AG10803 (cell line): ENCODE measurements around the gene TARP.

Experiments
- DNase-seq: peaks from one replicate; pipeline ENCODE4 v3.0.0; 2010; ENCODE audit warnings: low read depth
- H3K4me3 ChIP-seq: 2 replicates; pipeline ENCODE4 v1.5.1; 2011; ENCODE audit warnings: mild to moderate bottlenecking, low read length, control low read depth
- TF ChIP-seq, protein P1 (sequence below): conservative IDR thresholded peaks from 2 replicates; pipeline ENCODE4 v1.5.1; 2011; ENCODE audit warnings: mild to moderate bottlenecking, low read length, control low read depth, inconsistent platforms

Gene TARP

DNA sequence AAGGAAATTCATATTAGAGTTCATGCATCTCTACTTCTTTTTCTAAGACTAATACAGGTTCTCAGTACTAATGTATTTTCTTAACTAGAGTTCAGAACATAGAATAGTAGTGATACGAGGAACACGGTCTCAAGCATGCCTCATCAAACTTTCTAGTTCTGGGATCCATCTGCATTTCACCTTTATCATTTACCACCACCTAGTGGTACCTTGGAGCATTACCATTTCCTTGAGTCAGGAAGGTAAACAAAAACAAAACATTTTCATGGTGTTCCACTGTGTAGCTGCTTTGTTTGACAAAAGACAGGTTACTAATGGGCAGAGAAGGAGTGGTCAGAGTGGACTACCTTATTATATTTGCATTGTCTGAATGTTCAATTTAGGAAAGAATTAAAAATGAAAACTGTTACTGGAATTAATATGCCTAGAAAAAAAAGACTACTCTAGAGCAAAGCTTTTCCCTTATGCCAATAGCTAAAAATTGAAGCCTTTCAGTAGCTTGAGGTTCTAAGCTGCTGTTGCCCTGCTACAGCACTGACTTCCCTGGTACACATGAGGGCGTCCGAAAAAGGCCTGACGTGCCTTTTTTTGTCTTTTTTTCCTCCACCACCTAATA, 50.8 kb downstream of the TARP start:
- H3K4me3 ChIP-seq, result no peak overlapping the region
- TF ChIP-seq, protein P1, sequence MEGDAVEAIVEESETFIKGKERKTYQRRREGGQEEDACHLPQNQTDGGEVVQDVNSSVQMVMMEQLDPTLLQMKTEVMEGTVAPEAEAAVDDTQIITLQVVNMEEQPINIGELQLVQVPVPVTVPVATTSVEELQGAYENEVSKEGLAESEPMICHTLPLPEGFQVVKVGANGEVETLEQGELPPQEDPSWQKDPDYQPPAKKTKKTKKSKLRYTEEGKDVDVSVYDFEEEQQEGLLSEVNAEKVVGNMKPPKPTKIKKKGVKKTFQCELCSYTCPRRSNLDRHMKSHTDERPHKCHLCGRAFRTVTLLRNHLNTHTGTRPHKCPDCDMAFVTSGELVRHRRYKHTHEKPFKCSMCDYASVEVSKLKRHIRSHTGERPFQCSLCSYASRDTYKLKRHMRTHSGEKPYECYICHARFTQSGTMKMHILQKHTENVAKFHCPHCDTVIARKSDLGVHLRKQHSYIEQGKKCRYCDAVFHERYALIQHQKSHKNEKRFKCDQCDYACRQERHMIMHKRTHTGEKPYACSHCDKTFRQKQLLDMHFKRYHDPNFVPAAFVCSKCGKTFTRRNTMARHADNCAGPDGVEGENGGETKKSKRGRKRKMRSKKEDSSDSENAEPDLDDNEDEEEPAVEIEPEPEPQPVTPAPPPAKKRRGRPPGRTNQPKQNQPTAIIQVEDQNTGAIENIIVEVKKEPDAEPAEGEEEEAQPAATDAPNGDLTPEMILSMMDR, result peak; percentile 91
- DNase-seq, result peak; percentile 62

DNA sequence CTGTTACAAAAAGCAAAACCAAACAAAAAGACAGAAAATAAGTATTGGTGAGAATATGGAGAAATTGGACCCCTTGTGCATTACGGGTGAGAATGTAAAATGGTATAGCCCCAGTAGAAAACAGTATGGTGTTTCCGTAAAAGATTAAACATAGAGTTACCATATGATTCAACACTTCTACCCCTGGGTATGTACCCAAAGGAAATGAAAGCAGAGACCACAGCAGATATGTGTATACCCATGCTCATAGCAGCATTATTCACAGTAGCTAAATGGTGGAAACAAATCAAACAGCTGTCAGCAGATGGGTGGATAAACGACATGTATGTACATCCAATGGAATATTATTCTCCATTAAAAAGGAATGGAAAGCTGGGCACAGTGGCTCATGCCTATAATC, 53.0 kb downstream of the TARP start:
- no peak for DNase-seq
- TF ChIP-seq, protein P1, result no peak

DNA sequence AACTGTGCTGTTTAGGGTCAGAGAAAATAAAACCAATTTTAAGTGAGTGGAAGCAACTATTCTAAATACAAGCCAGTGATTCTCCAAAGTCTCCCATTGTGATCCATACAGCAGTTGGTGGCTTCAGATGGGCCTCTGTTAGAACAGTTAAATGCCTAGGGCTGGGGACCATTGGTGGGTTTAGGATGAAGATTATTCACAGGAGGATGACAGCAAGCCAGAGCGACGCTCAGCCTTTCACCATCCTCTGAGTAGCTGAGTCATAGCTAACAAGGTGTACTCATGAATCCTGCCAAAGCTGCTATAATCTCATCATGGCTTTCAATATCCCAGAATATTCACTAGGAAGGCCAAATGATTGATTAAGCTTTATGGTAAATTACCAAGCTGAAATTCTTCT, 55.8 kb downstream of the TARP start:
- TF ChIP-seq, protein P1, result no peak
- no peak for DNase-seq

More for the DNA sequence above, 53.0 kb downstream of the TARP start:
- no peak overlapping the region for H3K4me3 ChIP-seq

DNA sequence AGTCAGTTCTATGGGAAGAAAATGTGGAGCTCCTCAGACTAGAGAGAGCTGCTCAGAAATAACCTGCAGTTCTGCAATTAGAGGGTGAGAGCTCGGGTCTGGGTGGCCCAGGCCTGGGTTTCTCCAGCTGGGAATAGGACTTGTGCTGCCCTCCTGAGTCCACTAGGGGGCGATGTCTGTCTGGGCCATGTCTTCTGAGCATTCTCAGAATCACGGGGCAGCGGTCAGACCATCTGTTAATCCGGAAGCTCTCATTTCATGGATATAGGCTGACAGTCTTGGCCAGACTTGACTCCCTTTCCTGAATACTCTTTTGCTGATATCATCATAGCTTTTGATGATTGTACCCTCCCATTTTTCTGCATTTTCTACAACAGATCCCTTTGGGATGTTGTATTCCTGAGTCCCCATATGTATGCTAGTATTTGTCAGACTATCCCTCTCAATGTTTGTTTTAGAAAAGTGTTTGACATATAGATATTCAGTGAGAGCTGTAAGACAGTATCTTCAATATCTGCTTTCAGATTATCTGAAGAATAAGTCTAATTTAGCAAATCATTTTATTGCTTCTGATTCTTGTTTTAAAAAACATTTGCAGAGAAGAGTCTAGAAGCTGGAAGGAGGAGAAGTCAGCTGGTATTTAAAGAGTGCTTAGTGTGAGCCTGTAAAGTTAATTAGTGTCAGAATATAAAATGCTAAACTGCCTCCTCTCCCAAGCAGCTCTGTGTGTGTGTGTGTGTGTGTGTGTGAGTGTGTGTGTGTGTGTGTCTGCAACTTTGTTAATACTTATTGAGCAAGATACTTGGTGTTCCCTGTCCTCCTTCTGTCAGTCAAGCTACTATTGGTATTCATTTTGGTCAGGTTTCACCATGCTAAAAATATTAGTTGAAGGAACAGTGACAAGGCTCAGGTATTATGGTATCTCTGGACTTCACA, 57.4 kb downstream of the TARP start:
- TF ChIP-seq, protein P1, result peak; percentile 95
- peak; percentile 87 for DNase-seq
- no peak overlapping the region for H3K4me3 ChIP-seq

More for the DNA sequence above, 55.8 kb downstream of the TARP start:
- no peak overlapping the region for H3K4me3 ChIP-seq

DNA sequence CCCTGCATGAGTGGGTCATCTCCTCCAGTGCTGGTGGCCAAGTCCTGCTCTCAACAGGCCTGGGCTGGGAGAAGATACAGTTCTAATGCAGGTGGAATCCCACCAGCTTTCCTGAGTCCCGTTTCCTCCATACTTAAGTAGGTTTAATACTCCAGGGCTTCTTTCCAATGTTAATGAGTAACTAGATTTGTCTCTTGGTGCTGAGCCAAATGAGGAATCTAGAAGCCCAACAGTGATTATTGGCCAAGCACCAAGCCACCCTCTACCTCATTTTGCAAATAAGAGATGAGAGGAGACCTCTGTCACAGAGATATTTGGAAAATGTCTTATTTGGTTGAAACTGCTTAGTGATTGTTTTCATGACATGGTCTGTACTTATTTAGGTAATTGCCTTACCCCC, 58.3 kb downstream of the TARP start:
- no peak overlapping the region for H3K4me3 ChIP-seq
- TF ChIP-seq, protein P1, result no peak
- no peak for DNase-seq

DNA sequence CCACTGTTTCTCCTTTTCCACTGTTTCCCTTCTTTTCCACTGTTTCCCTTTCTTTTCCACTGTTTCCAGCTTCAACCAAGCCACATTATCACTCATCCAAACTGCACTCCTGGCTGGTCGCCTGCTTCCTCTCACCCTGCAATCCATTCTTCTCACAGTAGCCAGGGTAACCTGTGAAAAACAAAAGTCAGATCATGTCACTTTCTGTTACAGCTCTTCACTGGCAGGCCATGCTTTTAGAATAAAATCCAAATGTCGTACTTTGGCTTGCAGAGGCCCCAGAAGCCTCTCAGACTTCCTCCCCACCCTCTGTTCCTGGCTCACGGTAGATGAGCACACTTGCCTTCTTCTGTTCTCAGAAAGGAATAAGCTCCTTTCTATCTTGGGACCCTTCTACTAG, 61.5 kb downstream of the TARP start:
- H3K4me3 ChIP-seq, result no peak overlapping the region
- DNase-seq, result peak; percentile 58
- TF ChIP-seq, protein P1, result no peak
